GM21515 (cell line): Measurements from ENCODE around the gene SNX20.

ENCODE experiments used
- ATAC-seq: cut with Tn5 transposase; IDR thresholded peaks from one replicate; pipeline ENCODE4 v1.9.1; 2021; ENCODE audit not compliant: unreplicated experiment

The SNX20 gene

GRCh38 chr16:50664270-50664669, 16.8 kb downstream of the SNX20 start:
- ATAC-seq, result no peak

GRCh38 chr16:50662306-50662940, 18.7 kb downstream of the SNX20 start:
- ATAC-seq, result no peak

GRCh38 chr16:50659806-50660205, 21.3 kb downstream of the SNX20 start:
- no peak for ATAC-seq

GRCh38 chr16:50657241-50657640, 23.9 kb downstream of the SNX20 start:
- ATAC-seq, result no peak

- ATAC-seq, result no peak
Measured at GRCh38 chr16:50655558-50656055, 25.5 kb downstream of the SNX20 start.

GRCh38 chr16:50653633-50654519, 27.2 kb downstream of the SNX20 start:
- no peak for ATAC-seq

- ATAC-seq, result no peak
Measured at GRCh38 chr16:50652836-50653425, 28.2 kb downstream of the SNX20 start.

GRCh38 chr16:50651835-50652438, 29.2 kb downstream of the SNX20 start:
- ATAC-seq, result no peak

GRCh38 chr16:50646345-50646744, 34.8 kb downstream of the SNX20 start:
- ATAC-seq, result no peak

- no peak for ATAC-seq
Measured at GRCh38 chr16:50645563-50646220, 35.4 kb downstream of the SNX20 start.

- no peak for ATAC-seq
Measured at GRCh38 chr16:50644729-50645128, 36.4 kb downstream of the SNX20 start.

- no peak for ATAC-seq
Measured at GRCh38 chr16:50644245-50644644, 36.9 kb downstream of the SNX20 start.

- no peak for ATAC-seq
Measured at GRCh38 chr16:50643192-50643591, 37.9 kb downstream of the SNX20 start.

- no peak for ATAC-seq
Measured at GRCh38 chr16:50642349-50642748, 38.8 kb downstream of the SNX20 start.

GRCh38 chr16:50641818-50642187, 39.3 kb downstream of the SNX20 start:
- no peak for ATAC-seq

GRCh38 chr16:50640919-50641817, 39.9 kb downstream of the SNX20 start:
- ATAC-seq, result no peak

- no peak for ATAC-seq
Measured at GRCh38 chr16:50640391-50640790, 40.7 kb downstream of the SNX20 start.

- no peak for ATAC-seq
Measured at GRCh38 chr16:50638816-50639670, 42.1 kb downstream of the SNX20 start.
